NCI-H1048 (cell line): Measurements from ENCODE around the gene TMEM229A.
"Not testable (repeated sequence)": the region's sequence is repeated elsewhere in the genome, so short reads cannot be mapped to it uniquely, and the experiment has no call there.

ENCODE experiments used
- DNase-seq: peaks from one replicate; lab custom pipeline; 2025; lab: John Stamatoyannopoulos, UW

TMEM229A gene

GRCh38 chr7:124032369-124033094, at the start of gene TMEM229A:
Gene TMEM229A (minus strand): TSS chr7:124033067. CDS start chr7:124033003, 64 bp downstream.
- DNase-seq, result peak; percentile 6

GRCh38 chr7:124082234-124082633, 49.4 kb upstream of the TMEM229A start:
- DNase-seq, result not testable (repeated sequence)

GRCh38 chr7:124077546-124077945, 44.7 kb upstream of the TMEM229A start:
- DNase-seq, result no peak

GRCh38 chr7:124076841-124077240, 44.0 kb upstream of the TMEM229A start:
- no peak for DNase-seq

GRCh38 chr7:124074007-124074406, 41.1 kb upstream of the TMEM229A start:
- no peak for DNase-seq

GRCh38 chr7:124073310-124073645, 40.4 kb upstream of the TMEM229A start:
- DNase-seq, result no peak

GRCh38 chr7:124072603-124073309, 39.9 kb upstream of the TMEM229A start:
- no peak for DNase-seq

- no peak for DNase-seq
Observed at GRCh38 chr7:124071843-124072242, 39.0 kb upstream of the TMEM229A start.

- no peak for DNase-seq
Observed at GRCh38 chr7:124062171-124062570, 29.3 kb upstream of the TMEM229A start.

GRCh38 chr7:124060528-124060927, 27.7 kb upstream of the TMEM229A start:
- DNase-seq, result no peak

- DNase-seq, result no peak
Observed at GRCh38 chr7:124059375-124059774, 26.5 kb upstream of the TMEM229A start.

GRCh38 chr7:124058515-124058914, 25.6 kb upstream of the TMEM229A start:
- no peak for DNase-seq

GRCh38 chr7:124057872-124058271, 25.0 kb upstream of the TMEM229A start:
- no peak for DNase-seq

- DNase-seq, result no peak
Observed at GRCh38 chr7:124056234-124056633, 23.4 kb upstream of the TMEM229A start.

GRCh38 chr7:124051681-124052377, 19.0 kb upstream of the TMEM229A start:
- no peak for DNase-seq

- no peak for DNase-seq
Observed at GRCh38 chr7:124042826-124043225, 10.0 kb upstream of the TMEM229A start.

- DNase-seq, result no peak
Observed at GRCh38 chr7:124041439-124041838, 8.6 kb upstream of the TMEM229A start.

GRCh38 chr7:124037902-124038301, 5.0 kb upstream of the TMEM229A start:
- DNase-seq, result not testable (repeated sequence)

GRCh38 chr7:124035706-124036105, 2.8 kb upstream of the TMEM229A start:
- no peak for DNase-seq

- DNase-seq, result no peak
Observed at GRCh38 chr7:124034754-124035100, 1.9 kb upstream of the TMEM229A start.

GRCh38 chr7:124033807-124034753, 1.2 kb upstream of the TMEM229A start:
- no peak for DNase-seq
